Measurements from ENCODE around the gene FANK1. TPM values are rescaled to one million over a fixed set of nuclear protein-coding genes. Genes with fewer than 3 reads are reported as not detected.

FANK1 gene
- total and polyA plus RNA-seq, 2 donors (not counting 1 experiment from before 2014, with no cell fraction given): 0.13 TPM; not detected in 1

DNA sequence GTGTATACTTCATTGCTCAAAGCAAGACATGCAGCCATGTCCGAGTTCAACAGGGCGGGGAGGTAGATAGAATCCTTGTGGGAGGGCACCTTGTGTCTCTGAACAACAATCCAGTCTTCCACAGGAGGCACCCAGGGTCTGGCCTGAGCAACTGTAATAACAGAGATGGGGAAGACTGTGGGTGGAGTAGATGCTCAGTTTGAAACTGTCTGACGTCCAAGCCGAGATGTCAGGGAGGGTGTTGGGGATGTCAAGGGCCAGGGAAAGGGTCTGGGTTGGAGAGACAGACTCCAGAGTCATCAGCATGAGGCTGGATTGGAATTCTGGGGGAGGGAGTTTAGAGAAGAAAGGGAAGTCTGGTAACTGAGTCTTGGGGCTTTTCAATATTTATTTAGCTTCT is 88.0 kb downstream of the FANK1 start:
- Mint-ChIP-seq H3K27me3 (peaks cover 8% of the 10 kb centered on the region), H3K9me3 (ENCODE audit: insufficient read depth) (no peaks in the 10 kb centered on the region), H3K27ac (no peak overlapping the region), H3K4me1 (peaks cover 13% of the 10 kb centered on the region), H3K4me3 (no peak overlapping the region)
- intact Hi-C loops (cut with micrococcal nuclease): loop anchor here (5.0 kb wide), 1 partner anchor 117 kb away; no protein-coding TSS in a partner anchor
- H3K27ac ChIP-seq (ENCODE audit: low read length in 2 of 2): no peak overlapping the region
- TF ChIP-seq, protein P1, sequence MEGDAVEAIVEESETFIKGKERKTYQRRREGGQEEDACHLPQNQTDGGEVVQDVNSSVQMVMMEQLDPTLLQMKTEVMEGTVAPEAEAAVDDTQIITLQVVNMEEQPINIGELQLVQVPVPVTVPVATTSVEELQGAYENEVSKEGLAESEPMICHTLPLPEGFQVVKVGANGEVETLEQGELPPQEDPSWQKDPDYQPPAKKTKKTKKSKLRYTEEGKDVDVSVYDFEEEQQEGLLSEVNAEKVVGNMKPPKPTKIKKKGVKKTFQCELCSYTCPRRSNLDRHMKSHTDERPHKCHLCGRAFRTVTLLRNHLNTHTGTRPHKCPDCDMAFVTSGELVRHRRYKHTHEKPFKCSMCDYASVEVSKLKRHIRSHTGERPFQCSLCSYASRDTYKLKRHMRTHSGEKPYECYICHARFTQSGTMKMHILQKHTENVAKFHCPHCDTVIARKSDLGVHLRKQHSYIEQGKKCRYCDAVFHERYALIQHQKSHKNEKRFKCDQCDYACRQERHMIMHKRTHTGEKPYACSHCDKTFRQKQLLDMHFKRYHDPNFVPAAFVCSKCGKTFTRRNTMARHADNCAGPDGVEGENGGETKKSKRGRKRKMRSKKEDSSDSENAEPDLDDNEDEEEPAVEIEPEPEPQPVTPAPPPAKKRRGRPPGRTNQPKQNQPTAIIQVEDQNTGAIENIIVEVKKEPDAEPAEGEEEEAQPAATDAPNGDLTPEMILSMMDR (IDR thresholded peaks at IDR 0.05): no peak
- no peak for TF ChIP-seq EZH2 (IDR thresholded peaks at IDR 0.05; ENCODE audit: borderline replicate concordance, insufficient read depth, low read depth, low read length, poor library complexity, severe bottlenecking)
- H3K4me2 ChIP-seq (replicated peaks; ENCODE audit: low read depth, low read length, poor library complexity, severe bottlenecking): no peak overlapping the region
- no peak for DNase-seq
- no peaks in the 10 kb centered on the region for H4K20me1 ChIP-seq (ENCODE audit: control insufficient read depth, insufficient read depth, low read length, poor library complexity, severe bottlenecking)
- H3K79me2 ChIP-seq (ENCODE audit: control insufficient read depth, insufficient read depth, low read length): no peaks in the 10 kb centered on the region
- ChIA-PET CTCF (interaction anchor here (0.8 to 7.2 kb wide), 5 partner anchors 8 to 1870 kb away, joined by 3 to 80 read pairs (median 18); no protein-coding TSS in a partner anchor), POLR2A (no interaction called here)
- no peaks in the 10 kb centered on the region for H3K4me1 ChIP-seq (ENCODE audit: control insufficient read depth in 2 of 2, insufficient read depth in 2 of 2, low read length in 2 of 2)
- H3K9me3 ChIP-seq (ENCODE audit: control extremely low read depth in 1 of 3, control insufficient read depth in 2 of 3, insufficient read depth in 1 of 3, low read length in 2 of 3): no peaks in the 10 kb centered on the region
- no peak for ATAC-seq (ENCODE audit: low read depth)
- H3K27me3 ChIP-seq (replicated peaks in 1 of 4; ENCODE audit: control extremely low read depth in 1 of 4, control insufficient read depth in 3 of 4, insufficient read depth in 4 of 4, low read length in 3 of 4): no peaks in the 10 kb centered on the region
- H3K4me3 ChIP-seq (ENCODE audit: control extremely low read depth in 1 of 5, extremely low read depth in 1 of 5, insufficient read depth in 1 of 5, low read depth in 2 of 5, low read length in 4 of 5): no peak overlapping the region
- no peak overlapping the region for H3K9ac ChIP-seq (ENCODE audit: low read length)
- H3K36me3 ChIP-seq (replicated peaks in 1 of 2; ENCODE audit: control extremely low read depth in 1 of 2, control insufficient read depth in 1 of 2, extremely low read depth in 1 of 2, insufficient read depth in 2 of 2, low read length in 1 of 2): no peaks in the 10 kb centered on the region
- 69% methylated on average over 2 of the region's 4 CpGs for WGBS (ENCODE audit: insufficient coverage)
- no peak overlapping the region for H2AFZ ChIP-seq (ENCODE audit: insufficient read depth, low read depth, low read length, poor library complexity, severe bottlenecking)

DNA sequence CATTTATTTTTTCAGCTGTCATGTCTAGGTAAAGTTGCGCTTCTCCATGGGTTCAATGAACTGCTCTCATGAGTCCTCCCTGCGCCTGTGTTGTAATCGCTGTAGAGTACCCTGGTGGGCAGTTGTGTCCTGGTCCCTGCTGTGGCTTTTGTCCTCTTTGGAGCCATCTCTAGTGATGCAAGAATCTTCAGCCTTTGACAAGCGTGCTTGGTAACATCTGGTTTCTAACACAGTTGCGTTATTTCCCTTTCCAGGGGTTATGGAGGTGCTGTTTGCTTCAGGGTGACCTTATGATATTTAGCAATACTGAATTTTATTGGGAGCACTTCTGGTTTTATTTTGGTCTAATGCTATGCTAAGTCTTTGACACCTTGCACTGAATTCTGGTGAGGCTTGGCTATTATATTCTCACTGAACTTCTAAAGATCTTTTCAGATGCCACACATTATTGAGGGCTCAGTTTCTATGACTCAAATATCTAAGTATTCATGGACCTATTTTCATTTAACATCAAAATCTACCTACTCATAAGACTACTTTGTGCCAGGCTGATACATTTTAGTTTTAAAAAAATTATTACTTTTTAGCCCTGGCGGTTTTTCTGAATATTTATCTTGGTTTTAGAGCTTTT is 88.6 kb downstream of the FANK1 start:
- Mint-ChIP-seq H3K4me3 (no peak overlapping the region), H3K27ac (no peak overlapping the region), H3K9me3 (ENCODE audit: insufficient read depth) (no peaks in the 10 kb centered on the region), H3K4me1 (peaks cover 13% of the 10 kb centered on the region), H3K27me3 (peaks cover 4% of the 10 kb centered on the region)
- no peaks in the 10 kb centered on the region for H3K9me3 ChIP-seq (ENCODE audit: control extremely low read depth in 1 of 3, control insufficient read depth in 2 of 3, insufficient read depth in 1 of 3, low read length in 2 of 3)
- no peak overlapping the region for H3K4me3 ChIP-seq (ENCODE audit: control extremely low read depth in 1 of 5, extremely low read depth in 1 of 5, insufficient read depth in 1 of 5, low read depth in 2 of 5, low read length in 4 of 5)
- H3K36me3 ChIP-seq (replicated peaks in 1 of 2; ENCODE audit: control extremely low read depth in 1 of 2, control insufficient read depth in 1 of 2, extremely low read depth in 1 of 2, insufficient read depth in 2 of 2, low read length in 1 of 2): no peaks in the 10 kb centered on the region
- H3K27me3 ChIP-seq (replicated peaks in 1 of 4; ENCODE audit: control extremely low read depth in 1 of 4, control insufficient read depth in 3 of 4, insufficient read depth in 4 of 4, low read length in 3 of 4): no peaks in the 10 kb centered on the region
- intact Hi-C loops (cut with micrococcal nuclease): loop anchor here (5.0 kb wide), 1 partner anchor 118 kb away; no protein-coding TSS in a partner anchor
- POLR2A ChIA-PET: no interaction called here
- 93% methylated on average over 4 of the region's 6 CpGs for WGBS (ENCODE audit: insufficient coverage)
- H3K9ac ChIP-seq (ENCODE audit: low read length): no peak overlapping the region
- H3K79me2 ChIP-seq (ENCODE audit: control insufficient read depth, insufficient read depth, low read length): no peaks in the 10 kb centered on the region
- H4K20me1 ChIP-seq (ENCODE audit: control insufficient read depth, insufficient read depth, low read length, poor library complexity, severe bottlenecking): no peaks in the 10 kb centered on the region
- no peaks in the 10 kb centered on the region for H3K4me1 ChIP-seq (ENCODE audit: control insufficient read depth in 2 of 2, insufficient read depth in 2 of 2, low read length in 2 of 2)
- ATAC-seq (ENCODE audit: low read depth) (no peak), DNase-seq (no peak)
- no peak overlapping the region for H3K27ac ChIP-seq (ENCODE audit: low read length in 2 of 2)
- no peak overlapping the region for H3K4me2 ChIP-seq (replicated peaks; ENCODE audit: low read depth, low read length, poor library complexity, severe bottlenecking)
- CTCF ChIA-PET: interaction anchor here (0.6 to 7.2 kb wide), 5 partner anchors 9 to 517 kb away, joined by 3 to 80 read pairs (median 4); no protein-coding TSS in a partner anchor
- TF ChIP-seq, protein P1 (IDR thresholded peaks at IDR 0.05): no peak
- TF ChIP-seq EZH2 (IDR thresholded peaks at IDR 0.05; ENCODE audit: borderline replicate concordance, insufficient read depth, low read depth, low read length, poor library complexity, severe bottlenecking): no peak
- no peak overlapping the region for H2AFZ ChIP-seq (ENCODE audit: insufficient read depth, low read depth, low read length, poor library complexity, severe bottlenecking)
